ENCODE measurements around the gene KIFAP3. TPM values are rescaled to one million over a fixed set of nuclear protein-coding genes. Genes with fewer than 3 reads are reported as not detected.

KIFAP3 gene
- total and polyA plus RNA-seq, 2 donors (not counting 1 experiment from before 2014, with no cell fraction given): 3.7 to 14.9 TPM

DNA sequence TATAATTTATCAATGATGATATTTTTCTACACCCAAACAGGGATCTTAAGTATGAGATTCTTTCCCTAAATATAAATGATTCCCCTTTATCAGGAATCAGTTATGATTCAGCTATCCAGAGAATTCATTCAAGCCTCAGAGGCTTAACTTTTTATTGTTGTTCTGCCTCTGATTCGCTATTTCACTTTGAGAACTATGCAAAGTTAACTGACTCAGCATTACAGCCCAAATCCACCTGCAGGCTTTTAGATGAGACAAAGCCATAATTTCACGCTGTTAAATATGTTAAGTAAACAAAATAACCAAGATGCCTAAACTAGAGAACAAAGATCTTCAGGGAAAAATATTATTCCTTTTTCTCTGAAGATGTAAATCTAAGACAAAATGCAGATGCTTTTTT is 189.3 kb downstream of the KIFAP3 start:
- TF ChIP-seq EZH2 (IDR thresholded peaks at IDR 0.05; ENCODE audit: borderline replicate concordance, insufficient read depth, low read depth, low read length, poor library complexity, severe bottlenecking): no peak
- TF ChIP-seq, protein P1, sequence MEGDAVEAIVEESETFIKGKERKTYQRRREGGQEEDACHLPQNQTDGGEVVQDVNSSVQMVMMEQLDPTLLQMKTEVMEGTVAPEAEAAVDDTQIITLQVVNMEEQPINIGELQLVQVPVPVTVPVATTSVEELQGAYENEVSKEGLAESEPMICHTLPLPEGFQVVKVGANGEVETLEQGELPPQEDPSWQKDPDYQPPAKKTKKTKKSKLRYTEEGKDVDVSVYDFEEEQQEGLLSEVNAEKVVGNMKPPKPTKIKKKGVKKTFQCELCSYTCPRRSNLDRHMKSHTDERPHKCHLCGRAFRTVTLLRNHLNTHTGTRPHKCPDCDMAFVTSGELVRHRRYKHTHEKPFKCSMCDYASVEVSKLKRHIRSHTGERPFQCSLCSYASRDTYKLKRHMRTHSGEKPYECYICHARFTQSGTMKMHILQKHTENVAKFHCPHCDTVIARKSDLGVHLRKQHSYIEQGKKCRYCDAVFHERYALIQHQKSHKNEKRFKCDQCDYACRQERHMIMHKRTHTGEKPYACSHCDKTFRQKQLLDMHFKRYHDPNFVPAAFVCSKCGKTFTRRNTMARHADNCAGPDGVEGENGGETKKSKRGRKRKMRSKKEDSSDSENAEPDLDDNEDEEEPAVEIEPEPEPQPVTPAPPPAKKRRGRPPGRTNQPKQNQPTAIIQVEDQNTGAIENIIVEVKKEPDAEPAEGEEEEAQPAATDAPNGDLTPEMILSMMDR (IDR thresholded peaks at IDR 0.05): no peak
- no peaks in the 10 kb centered on the region for H3K9me3 ChIP-seq (ENCODE audit: control extremely low read depth in 1 of 3, control insufficient read depth in 2 of 3, insufficient read depth in 1 of 3, low read length in 2 of 3)
- H3K36me3 ChIP-seq (replicated peaks in 1 of 2; ENCODE audit: control extremely low read depth in 1 of 2, control insufficient read depth in 1 of 2, extremely low read depth in 1 of 2, insufficient read depth in 2 of 2, low read length in 1 of 2): peaks cover 4 to 26% of the 10 kb centered on the region in 2 experiments
- no peak overlapping the region for H3K9ac ChIP-seq (ENCODE audit: low read length)
- Mint-ChIP-seq H3K4me1 (peaks cover 23% of the 10 kb centered on the region), H3K4me3 (no peak overlapping the region), H3K27me3 (no peaks in the 10 kb centered on the region), H3K9me3 (ENCODE audit: insufficient read depth) (no peaks in the 10 kb centered on the region), H3K27ac (no peak overlapping the region)
- no peak overlapping the region for H2AFZ ChIP-seq (ENCODE audit: insufficient read depth, low read depth, low read length, poor library complexity, severe bottlenecking)
- no peak overlapping the region for H3K27ac ChIP-seq (ENCODE audit: low read length in 2 of 2)
- no peaks in the 10 kb centered on the region for H3K27me3 ChIP-seq (replicated peaks in 1 of 4; ENCODE audit: control extremely low read depth in 1 of 4, control insufficient read depth in 3 of 4, insufficient read depth in 4 of 4, low read length in 3 of 4)
- no peak overlapping the region for H3K4me2 ChIP-seq (replicated peaks; ENCODE audit: low read depth, low read length, poor library complexity, severe bottlenecking)
- H3K4me3 ChIP-seq (ENCODE audit: control extremely low read depth in 1 of 5, extremely low read depth in 1 of 5, insufficient read depth in 1 of 5, low read depth in 2 of 5, low read length in 4 of 5): no peak overlapping the region
- ATAC-seq (ENCODE audit: low read depth) (no peak), DNase-seq (no peak)
- WGBS (ENCODE audit: insufficient coverage): no CpG with 5 or more reads among the region's 2 CpGs
- no peaks in the 10 kb centered on the region for H4K20me1 ChIP-seq (ENCODE audit: control insufficient read depth, insufficient read depth, low read length, poor library complexity, severe bottlenecking)
- POLR2A ChIA-PET: no interaction called here
- intact Hi-C loops (cut with micrococcal nuclease): no loop called here
- peaks cover 80% of the 10 kb centered on the region for H3K79me2 ChIP-seq (ENCODE audit: control insufficient read depth, insufficient read depth, low read length)
- CTCF ChIA-PET: no interaction called here
- peaks cover 0 to 3% of the 10 kb centered on the region in 2 donors for H3K4me1 ChIP-seq (ENCODE audit: control insufficient read depth in 2 of 2, insufficient read depth in 2 of 2, low read length in 2 of 2)

DNA sequence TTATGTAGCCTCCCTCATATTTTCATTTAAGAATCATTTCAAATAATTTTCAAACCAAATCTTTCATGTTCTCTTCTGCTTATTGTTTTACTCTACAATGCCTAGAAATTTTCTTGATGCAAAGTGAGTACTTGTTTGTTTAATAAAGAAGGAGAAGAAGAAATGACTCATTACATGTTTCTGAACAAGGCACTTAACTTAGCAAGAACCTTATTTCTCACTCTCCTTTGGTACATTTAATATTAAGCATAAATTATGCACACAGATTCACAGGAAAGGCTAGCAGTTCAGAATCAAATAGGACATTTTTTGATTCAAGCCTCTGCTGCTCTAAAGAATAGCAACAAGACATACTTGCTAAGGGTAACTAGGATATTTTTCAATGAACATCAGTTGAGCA is 189.9 kb downstream of the KIFAP3 start:
- TF ChIP-seq EZH2 (IDR thresholded peaks at IDR 0.05; ENCODE audit: borderline replicate concordance, insufficient read depth, low read depth, low read length, poor library complexity, severe bottlenecking): no peak
- TF ChIP-seq, protein P1 (IDR thresholded peaks at IDR 0.05): no peak
- Histone ChIP-seq H3K36me3 (replicated peaks in 1 of 2; ENCODE audit: control extremely low read depth in 1 of 2, control insufficient read depth in 1 of 2, extremely low read depth in 1 of 2, insufficient read depth in 2 of 2, low read length in 1 of 2) (peaks cover 4 to 26% of the 10 kb centered on the region in 2 experiments), H3K4me1 (ENCODE audit: control insufficient read depth in 2 of 2, insufficient read depth in 2 of 2, low read length in 2 of 2) (peaks cover under 1 to 4% of the 10 kb centered on the region in 2 donors), H3K27ac (ENCODE audit: low read length in 2 of 2) (no peak overlapping the region), H2AFZ (ENCODE audit: insufficient read depth, low read depth, low read length, poor library complexity, severe bottlenecking) (no peak overlapping the region), H3K9me3 (ENCODE audit: control extremely low read depth in 1 of 3, control insufficient read depth in 2 of 3, insufficient read depth in 1 of 3, low read length in 2 of 3) (no peaks in the 10 kb centered on the region), H3K79me2 (ENCODE audit: control insufficient read depth, insufficient read depth, low read length) (peaks cover 74% of the 10 kb centered on the region), H4K20me1 (ENCODE audit: control insufficient read depth, insufficient read depth, low read length, poor library complexity, severe bottlenecking) (no peaks in the 10 kb centered on the region), H3K9ac (ENCODE audit: low read length) (no peak overlapping the region), H3K27me3 (replicated peaks in 1 of 4; ENCODE audit: control extremely low read depth in 1 of 4, control insufficient read depth in 3 of 4, insufficient read depth in 4 of 4, low read length in 3 of 4) (no peaks in the 10 kb centered on the region), H3K4me3 (ENCODE audit: control extremely low read depth in 1 of 5, extremely low read depth in 1 of 5, insufficient read depth in 1 of 5, low read depth in 2 of 5, low read length in 4 of 5) (no peak overlapping the region), H3K4me2 (replicated peaks; ENCODE audit: low read depth, low read length, poor library complexity, severe bottlenecking) (no peak overlapping the region)
- Mint-ChIP-seq H3K27me3 (no peaks in the 10 kb centered on the region), H3K4me1 (peaks cover 23% of the 10 kb centered on the region), H3K9me3 (ENCODE audit: insufficient read depth) (no peaks in the 10 kb centered on the region), H3K4me3 (no peak overlapping the region), H3K27ac (no peak overlapping the region)
- DNase-seq: no peak
- POLR2A ChIA-PET: no interaction called here
- intact Hi-C loops (cut with micrococcal nuclease): no loop called here
- ATAC-seq (ENCODE audit: low read depth): no peak
- CTCF ChIA-PET: interaction anchor here (0.6 kb wide), 1 partner anchor 10 kb away, joined by 3 read pairs; no protein-coding TSS in a partner anchor
